K562 (cell line): Measurements from ENCODE around the gene CAPN12. TPM values are rescaled to one million over a fixed set of nuclear protein-coding genes. Genes with fewer than 3 reads are reported as not detected.
"Not testable (repeated sequence)": the region's sequence is repeated elsewhere in the genome, so short reads cannot be mapped to it uniquely, and the experiment has no call there.

Experiments
- ATAC-seq: fragments of 200-7000 bp; cut with Tn5 transposase; 3 replicates; pipeline ENCODE4 v1.9.1; 2020; ENCODE audit warnings: moderate library complexity
- BruUV-seq: library from RNA; stranded (reverse); fragments of 400-500 nt; replicated peaks from 2 replicates; lab custom pipeline; 2021; lab: Mats Ljungman, UMichigan
- CTCF ChIA-PET: fragments of 300-600 bp; formaldehyde crosslinking; extraction: SDS; loops from one replicate; lab custom pipeline; 2021; ENCODE audit warnings: low intra/inter-chr PET ratio; lab: Yijun Ruan, JAX
- POLR2A ChIA-PET: fragments of 300-600, 350-650 bp; sonication (Branson Sonifier 250); formaldehyde crosslinking; extraction: SDS; loops from one replicate; lab custom pipeline; 2021; ENCODE audit warnings: antibody characterized with exemption, inconsistent platforms; lab: Yijun Ruan, JAX
- DNase-seq, 4 experiments: peaks; one replicate each; pipeline versions ENCODE4 v3.0.0 to v3.0.0-alpha.2; 2011 to 2018; ENCODE audit warnings: low spot score in 3 of 4, mixed read lengths in 3 of 4; ENCODE audit errors: extremely low read depth in 1 of 4
- FAIRE-seq: peaks from 2 replicates; lab custom pipeline; 2011; peaks lifted over from hg19 to GRCh38; lab: Jason Lieb, UNC
- H2AFZ ChIP-seq: 2 replicates; pipeline ENCODE4 v1.6.0; 2011; ENCODE audit warnings: low read depth, low read length, control low read depth, inconsistent platforms
- H3K27ac ChIP-seq: fragments of 200-600 bp; 3 replicates; pipeline ENCODE4 v1.8.0; 2011; ENCODE audit warnings: low read depth, mild to moderate bottlenecking, control low read depth, inconsistent platforms, low read length, moderate library complexity, mixed read lengths; ENCODE audit errors: extremely low read depth
- H3K27me3 ChIP-seq, 2 experiments: fragments of 300-600 bp in 1 of 2; 2 replicates in 1 of 2; 3 replicates in 1 of 2; pipeline versions ENCODE4 v1.6.0 to v1.8.0; 2011; ENCODE audit warnings: inconsistent platforms in 2 of 2, low read length in 2 of 2, mild to moderate bottlenecking in 1 of 2, mixed read lengths in 1 of 2, moderate library complexity in 1 of 2; ENCODE audit not compliant: control insufficient read depth in 2 of 2, insufficient read depth in 2 of 2
- H3K36me3 ChIP-seq: fragments of 300-600 bp; 3 replicates; pipeline ENCODE4 v1.8.0; 2011; ENCODE audit warnings: mild to moderate bottlenecking, low read length, inconsistent platforms; ENCODE audit not compliant: control insufficient read depth, insufficient read depth
- H3K4me1 ChIP-seq, 2 experiments: fragments of 200-600 bp in 1 of 2; replicated peaks in 1 of 2; 2 replicates in 1 of 2; 3 replicates in 1 of 2; pipeline versions ENCODE4 v1.5.1 to v1.8.0; 2011; ENCODE audit warnings: inconsistent platforms in 2 of 2, low read length in 2 of 2, mild to moderate bottlenecking in 1 of 2, mixed read lengths in 1 of 2, moderate library complexity in 1 of 2; ENCODE audit not compliant: control insufficient read depth in 2 of 2, insufficient read depth in 2 of 2
- H3K4me2 ChIP-seq: 2 replicates; pipeline ENCODE4 v1.6.1; 2011; ENCODE audit warnings: low read length, control low read depth, inconsistent platforms, mixed read lengths; ENCODE audit not compliant: insufficient read depth
- H3K4me3 ChIP-seq: fragments of 200-600 bp; sonication (generic), shearing (Covaris generic); 2 replicates; pipeline ENCODE4 v1.5.1; 2016; ENCODE audit warnings: control low read depth, inconsistent platforms
- H3K79me2 ChIP-seq: fragments of 200-600 bp; 3 replicates; pipeline ENCODE4 v1.8.0; 2011; ENCODE audit warnings: low read length, inconsistent platforms; ENCODE audit not compliant: control insufficient read depth, insufficient read depth
- H3K9ac ChIP-seq, 2 experiments: 2 replicates each; pipeline versions ENCODE4 v1.6.0 to v1.6.1; 2011; ENCODE audit warnings: low read depth in 2 of 2, low read length in 2 of 2, control low read depth in 1 of 2, inconsistent platforms in 1 of 2, mild to moderate bottlenecking in 1 of 2, mixed read lengths in 1 of 2; ENCODE audit not compliant: insufficient read depth in 1 of 2
- H3K9me1 ChIP-seq: one replicate; pipeline ENCODE4 v1.6.0; 2011; ENCODE audit warnings: inconsistent platforms, mild to moderate bottlenecking, low read length, moderate library complexity; ENCODE audit not compliant: control insufficient read depth, insufficient read depth
- H3K9me3 ChIP-seq: replicated peaks from 2 replicates; pipeline ENCODE4 v1.5.1; 2011; ENCODE audit warnings: low read depth, low read length, inconsistent platforms; ENCODE audit not compliant: control insufficient read depth, insufficient read depth
- H4K20me1 ChIP-seq: replicated peaks from 2 replicates; pipeline ENCODE4 v1.6.1; 2011; ENCODE audit warnings: low read length, inconsistent platforms, mixed read lengths; ENCODE audit not compliant: control insufficient read depth, insufficient read depth
- FOXK2 ChIP-seq, 2 experiments: fragments of 450-650 bp; IDR thresholded peaks in 1 of 2; conservative IDR thresholded peaks in 1 of 2; 2 replicates each; pipeline ENCODE4 v1.6.1; 2016; ENCODE audit warnings: low read depth in 2 of 2, mild to moderate bottlenecking in 1 of 2
- L3MBTL2 ChIP-seq: fragments of 450-650 bp; IDR thresholded peaks from 2 replicates; pipeline ENCODE4 v1.6.1; 2016; ENCODE audit warnings: mild to moderate bottlenecking, moderate library complexity
- MGA ChIP-seq: fragments of 450-650 bp; IDR thresholded peaks from 2 replicates; pipeline ENCODE4 v1.6.1; 2016; ENCODE audit warnings: mild to moderate bottlenecking, moderate library complexity
- ZNF316 ChIP-seq: fragments of 450-650 bp; IDR thresholded peaks from 2 replicates; pipeline ENCODE4 v1.6.1; 2016
- ZNF592 ChIP-seq: fragments of 450-650 bp; IDR thresholded peaks from 2 replicates; pipeline ENCODE4 v1.6.1; 2017; ENCODE audit warnings: antibody characterized with exemption, mild to moderate bottlenecking
- WGBS: fragments of 100-300 bp; shearing (Covaris generic); methylation state at CpG from one replicate; pipeline ENCODE4 v1.1.6; 2016; ENCODE audit warnings: low coverage, mixed read lengths; ENCODE audit not compliant: insufficient coverage; ENCODE audit errors: missing lambda C conversion rate; 5-methylcytosine and 5-hydroxymethylcytosine counted together
- in situ Hi-C: fragments of 300-500 bp; cut with MboI; formaldehyde crosslinking; loops from 4 replicates; pipeline ENCODE4 v1.15.0; 2018; ENCODE audit warnings: inconsistent platforms, mixed read lengths
- intact Hi-C: fragments of 100-400 bp; cut with micrococcal nuclease; formaldehyde crosslinking; loops from 2 replicates; pipeline ENCODE4 v1.14.2; 2022
- polyA plus RNA-seq, 8 experiments: library from polyadenylated mRNA; depleted of rRNA in 4 of 8; stranded (reverse) in 5 of 8; unstranded in 3 of 8; fragments of >200 nt; fragmentation: Nextera tagmentation in 2 of 8; fragmentation: Illumina TruSeq in 1 of 8; extraction: Ambion mirVana in 2 of 8; extraction: Trizol in 1 of 8; gene quantifications; 2 replicates each; pipeline versions ENCODE4 v1.2.1 to v1.2.3, GENCODE V29; 2011 to 2014; ENCODE audit warnings: inconsistent platforms in 1 of 8, missing spikeins in 1 of 8
- total RNA-seq, 7 experiments: library from RNA; depleted of rRNA in 6 of 7; stranded (reverse); fragments of >200 nt in 6 of 7; fragmentation: Illumina TruSeq in 2 of 7; extraction: Trizol in 2 of 7; gene quantifications; 2 replicates each; pipeline versions ENCODE4 v1.2.1 to v1.2.3, GENCODE V29; 2011 to 2021; ENCODE audit warnings: low replicate concordance in 1 of 7

The CAPN12 gene
- total and polyA plus RNA-seq, 9 of the 15 experiments (the other 6 are each of a cell fraction or from before 2014, with no cell fraction given) = 0.83 to 7.0 (median 1.6) TPM

- H3K4me3 ChIP-seq, FAIRE-seq, DNase-seq, in situ Hi-C loops, H3K27me3 ChIP-seq, H3K9ac ChIP-seq, intact Hi-C loops, POLR2A ChIA-PET, ATAC-seq, H3K4me2 ChIP-seq, H3K79me2 ChIP-seq, CTCF ChIA-PET, H3K9me3 ChIP-seq, H3K27ac ChIP-seq, BruUV-seq, H3K9me1 ChIP-seq, H4K20me1 ChIP-seq, H3K36me3 ChIP-seq: not testable (repeated sequence)
- 22% methylated on average over 1 of the region's 2 CpGs for WGBS
- Histone ChIP-seq H3K4me1 (peaks cover 0 to 14% of the 10 kb centered on the region in 2 experiments; a peak in 3 of 5 replicates), H2AFZ (peak overlapping the region; percentile 66)
- TF ChIP-seq L3MBTL2 (peak; percentile 34; the same call in 1 of the 2 replicates), FOXK2 (conservative IDR thresholded peaks at IDR 0.05 in 1 of 2, IDR thresholded peaks at IDR 0.05 in 1 of 2; ENCODE audit: low read depth in 2 of 2) (peak in 1 of 2 experiments; percentile 58; a peak in 2 of 4 replicates), ZNF316 (peak; percentile 50), MGA (peak; percentile 31; the same call in 1 of the 2 replicates), ZNF592 (0 out of 2 replicates have a peak, but pooled peaks have one; percentile 21)
Observed at GRCh38 chr19:38754196-38754595, 9.9 kb upstream of the CAPN12 start.
